Kidney epithelial cell (primary cell): ENCODE results near the gene ATXN10. TPM values are rescaled to one million over a fixed set of nuclear protein-coding genes. Genes with fewer than 3 reads are reported as not detected.
A peak's percentile ranks its signal among the peaks of the same experiment; 100 is the strongest.

ENCODE experiments used
- DNase-seq: peaks from one replicate; pipeline ENCODE4 v3.0.0-alpha.2; 2010; ENCODE audit warnings: low read depth
- H3K27me3 ChIP-seq: 2 replicates; pipeline ENCODE4 v1.6.0; 2011; ENCODE audit warnings: low read length; ENCODE audit not compliant: control insufficient read depth, insufficient read depth
- H3K36me3 ChIP-seq: 2 replicates; pipeline ENCODE4 v1.5.1; 2011; ENCODE audit warnings: low read length; ENCODE audit not compliant: control insufficient read depth, insufficient read depth
- H3K4me3 ChIP-seq: 2 replicates; pipeline ENCODE4 v1.5.1; 2011; ENCODE audit warnings: low read depth, mild to moderate bottlenecking, control low read depth, low read length
- CTCF ChIP-seq: IDR thresholded peaks from 2 replicates; pipeline ENCODE4 v1.5.1; 2011; ENCODE audit warnings: mild to moderate bottlenecking, moderate library complexity, low read length, control low read depth, inconsistent platforms; ENCODE audit not compliant: insufficient read depth, poor library complexity, severe bottlenecking
- total RNA-seq: library from RNA; depleted of rRNA; stranded (reverse); fragments of >200 nt; gene quantifications from 2 replicates; pipeline ENCODE4 v1.2.3, GENCODE V29; 2015

The ATXN10 gene
- total RNA-seq, 1 donor from 2014 or later = 127 TPM

- DNase-seq = no peak
- Histone ChIP-seq H3K36me3 (no peaks in the 10 kb centered on the region), H3K4me3 (no peak overlapping the region), H3K27me3 (no peaks in the 10 kb centered on the region)
- TF ChIP-seq CTCF = no peak
Measured at GRCh38 chr22:45756558-45756957, 84.9 kb downstream of the ATXN10 start.

DNA sequence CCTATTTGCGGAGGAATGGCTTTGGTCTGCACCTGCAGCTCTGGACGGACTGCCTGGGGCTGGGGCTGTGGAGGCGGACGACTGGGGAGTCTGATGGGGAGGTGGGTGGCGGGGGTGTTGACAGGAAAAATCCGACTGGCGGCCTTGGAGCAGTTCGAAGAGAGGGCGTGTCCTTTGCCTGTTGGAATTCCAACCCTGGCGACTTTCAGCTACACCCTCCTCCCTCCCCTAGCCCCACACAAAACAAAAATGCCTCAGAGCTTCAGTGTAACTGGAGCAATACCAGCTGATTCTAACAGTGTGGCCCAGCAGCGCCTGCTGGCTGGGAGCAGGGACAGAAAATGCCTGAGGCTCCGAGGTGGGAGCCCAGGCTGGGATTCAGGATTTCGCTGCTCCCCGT, 85.4 kb downstream of the ATXN10 start:
- peak; percentile 15 for TF ChIP-seq CTCF
- no peaks in the 10 kb centered on the region for H3K27me3 ChIP-seq
- no peaks in the 10 kb centered on the region for H3K36me3 ChIP-seq
- no peak overlapping the region for H3K4me3 ChIP-seq
- DNase-seq = no peak

GRCh38 chr22:45757936-45758335, 86.3 kb downstream of the ATXN10 start:
- H3K4me3 ChIP-seq = no peak overlapping the region
- H3K27me3 ChIP-seq = no peaks in the 10 kb centered on the region
- no peaks in the 10 kb centered on the region for H3K36me3 ChIP-seq
- no peak for DNase-seq
- no peak for TF ChIP-seq CTCF

GRCh38 chr22:45758603-45759002, 87.0 kb downstream of the ATXN10 start:
- Histone ChIP-seq H3K27me3 (no peaks in the 10 kb centered on the region), H3K4me3 (no peak overlapping the region), H3K36me3 (no peaks in the 10 kb centered on the region)
- no peak for TF ChIP-seq CTCF
- DNase-seq = no peak

- no peaks in the 10 kb centered on the region for H3K36me3 ChIP-seq
- H3K4me3 ChIP-seq = no peak overlapping the region
- no peak for TF ChIP-seq CTCF
Measured at GRCh38 chr22:45760682-45761081, 89.0 kb downstream of the ATXN10 start.

DNA sequence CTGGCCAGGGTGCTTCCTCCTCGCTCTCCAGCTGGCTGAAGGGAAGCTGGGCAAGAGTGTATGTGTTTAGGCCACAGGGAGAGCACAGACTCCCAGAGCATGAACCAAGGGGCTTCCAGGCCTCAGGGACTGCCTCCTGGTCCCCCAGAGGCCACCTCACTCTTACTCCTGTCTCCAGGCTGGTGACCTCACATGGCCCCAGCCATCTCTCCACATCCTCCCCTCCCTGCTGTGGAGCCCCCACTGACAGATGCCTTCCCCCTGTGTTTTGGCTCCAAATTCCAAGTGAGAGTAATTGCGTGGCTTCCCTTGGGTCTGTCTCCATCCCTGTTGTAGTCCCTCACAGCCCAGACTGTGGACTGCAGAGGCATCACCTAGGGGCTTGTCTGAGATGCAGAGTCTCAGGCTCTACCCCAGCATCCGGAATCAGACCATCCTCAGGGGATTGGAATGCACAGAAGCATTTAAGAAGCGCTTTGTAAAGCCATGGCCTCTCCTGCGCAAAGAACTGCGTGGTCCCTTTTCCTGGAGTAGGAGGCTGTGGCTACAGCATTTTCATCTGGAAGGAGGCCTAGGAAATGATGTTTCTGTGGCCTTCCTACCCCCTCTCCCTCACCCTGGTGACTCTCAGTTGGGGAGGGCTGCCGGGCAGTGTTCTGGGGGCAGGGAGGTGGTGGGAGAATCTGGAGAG, 91.1 kb downstream of the ATXN10 start:
- TF ChIP-seq CTCF = no peak
- no peak overlapping the region for H3K4me3 ChIP-seq
- DNase-seq = no peak
- H3K36me3 ChIP-seq = no peaks in the 10 kb centered on the region
- H3K27me3 ChIP-seq = no peaks in the 10 kb centered on the region

More at GRCh38 chr22:45760682-45761081, 89.0 kb downstream of the ATXN10 start:
- DNase-seq = no peak
- no peaks in the 10 kb centered on the region for H3K27me3 ChIP-seq
